Astrocyte (in vitro differentiated cells and primary cell): ENCODE data around the gene CHRNA10. TPM values are rescaled to one million over a fixed set of nuclear protein-coding genes. Genes with fewer than 3 reads are reported as not detected.
A peak's percentile ranks its signal among the peaks of the same experiment; 100 is the strongest.

Experiments
- DNase-seq: peaks from one replicate; pipeline ENCODE4 v3.0.0-alpha.2; 2010; ENCODE audit warnings: low read depth
- FAIRE-seq: peaks from 2 replicates; lab custom pipeline; 2011; peaks lifted over from hg19 to GRCh38; lab: Jason Lieb, UNC
- H2AFZ ChIP-seq: 2 replicates; pipeline ENCODE4 v1.6.0; 2012; ENCODE audit warnings: low read depth, low read length, inconsistent platforms
- H3K27ac ChIP-seq: 2 replicates; pipeline ENCODE4 v1.5.1; 2011; ENCODE audit warnings: low read depth, low read length, inconsistent platforms
- H3K27me3 ChIP-seq: 2 replicates; pipeline ENCODE4 v1.6.0; 2011; ENCODE audit warnings: low read length, inconsistent platforms; ENCODE audit not compliant: insufficient read depth
- H3K36me3 ChIP-seq: 2 replicates; pipeline ENCODE4 v1.5.1; 2011; ENCODE audit warnings: low read length, inconsistent platforms; ENCODE audit not compliant: insufficient read depth
- H3K4me1 ChIP-seq: 2 replicates; pipeline ENCODE4 v1.5.1; 2011; ENCODE audit warnings: low read length, inconsistent platforms; ENCODE audit not compliant: insufficient read depth
- H3K4me2 ChIP-seq: 2 replicates; pipeline ENCODE4 v1.6.0; 2012; ENCODE audit warnings: low read length, inconsistent platforms
- H3K4me3 ChIP-seq: 2 replicates; pipeline ENCODE4 v1.5.1; 2011; ENCODE audit warnings: low read depth, mild to moderate bottlenecking, low read length, inconsistent platforms; ENCODE audit not compliant: insufficient read depth
- H3K79me2 ChIP-seq: 2 replicates; pipeline ENCODE4 v1.6.0; 2012; ENCODE audit warnings: mild to moderate bottlenecking, low read length, inconsistent platforms; ENCODE audit not compliant: insufficient read depth
- H3K9ac ChIP-seq: 2 replicates; pipeline ENCODE4 v1.6.0; 2012; ENCODE audit warnings: mild to moderate bottlenecking, low read length, inconsistent platforms
- H3K9me3 ChIP-seq: 2 replicates; pipeline ENCODE4 v1.5.1; 2012; ENCODE audit warnings: low read depth, mild to moderate bottlenecking, low read length, inconsistent platforms; ENCODE audit not compliant: insufficient read depth
- H4K20me1 ChIP-seq: 2 replicates; pipeline ENCODE4 v1.6.0; 2012; ENCODE audit warnings: low read length, inconsistent platforms; ENCODE audit not compliant: insufficient read depth
- H3K27ac Mint-ChIP-seq: one replicate; pipeline ENCODE4 v1.8.0; 2021; ENCODE audit warnings: mild to moderate bottlenecking, mixed read lengths; ENCODE audit not compliant: unreplicated experiment
- H3K27me3 Mint-ChIP-seq: one replicate; pipeline ENCODE4 v1.8.0; 2021; ENCODE audit warnings: low read depth, mixed read lengths; ENCODE audit not compliant: unreplicated experiment
- H3K36me3 Mint-ChIP-seq: one replicate; pipeline ENCODE4 v1.8.0; 2021; ENCODE audit warnings: low read depth, mixed read lengths; ENCODE audit not compliant: unreplicated experiment
- H3K4me1 Mint-ChIP-seq: one replicate; pipeline ENCODE4 v1.8.0; 2021; ENCODE audit warnings: low read depth, mixed read lengths; ENCODE audit not compliant: unreplicated experiment
- H3K4me3 Mint-ChIP-seq: one replicate; pipeline ENCODE4 v1.8.0; 2021; ENCODE audit warnings: mild to moderate bottlenecking, moderate library complexity, mixed read lengths; ENCODE audit not compliant: unreplicated experiment
- H3K9me3 Mint-ChIP-seq: one replicate; pipeline ENCODE4 v1.8.0; 2021; ENCODE audit warnings: mild to moderate bottlenecking, mixed read lengths; ENCODE audit not compliant: unreplicated experiment
- EZH2 ChIP-seq: IDR thresholded peaks from 2 replicates; pipeline ENCODE4 v1.6.1; 2012; ENCODE audit warnings: mild to moderate bottlenecking, low read length, inconsistent platforms; ENCODE audit not compliant: insufficient read depth
- total RNA-seq: library from RNA; stranded (reverse); gene quantifications from 2 replicates; pipeline ENCODE4 v1.2.1, GENCODE V29; 2021
- TF ChIP-seq, protein P1 (sequence below): IDR thresholded peaks from 2 replicates; pipeline ENCODE4 v1.5.1; 2011; ENCODE audit warnings: low read depth, mild to moderate bottlenecking, inconsistent platforms, low read length, moderate library complexity; ENCODE audit not compliant: insufficient read depth

The CHRNA10 gene
- total RNA-seq, 1 donor from 2014 or later, result 1.5 TPM

DNA sequence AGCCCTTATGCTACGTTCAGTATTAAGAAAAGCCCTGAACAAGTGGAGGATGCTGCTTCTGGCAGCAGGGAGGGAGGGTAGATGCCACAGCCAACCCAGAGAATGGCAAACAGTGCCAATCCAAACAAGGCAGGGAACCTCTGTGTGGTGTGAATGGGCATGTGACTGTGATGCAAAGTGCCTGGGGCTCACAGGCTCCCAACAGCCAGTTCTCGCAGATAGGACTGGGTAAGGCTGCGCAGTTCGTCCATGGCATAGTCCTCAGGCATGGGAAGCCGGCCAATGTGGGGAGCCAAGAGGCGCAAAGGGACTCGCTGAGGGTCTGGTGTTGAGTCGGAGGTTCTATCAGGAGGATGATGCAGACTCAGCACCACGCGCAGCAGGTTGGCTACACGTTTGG is 4.8 kb upstream of the CHRNA10 start:
- Histone ChIP-seq H3K4me2 (no peak overlapping the region), H3K4me1 (peaks cover 9% of the 10 kb centered on the region), H3K36me3 (peaks cover 60% of the 10 kb centered on the region), H3K79me2 (no peaks in the 10 kb centered on the region), H3K27ac (no peak overlapping the region), H2AFZ (no peak overlapping the region), H3K27me3 (no peaks in the 10 kb centered on the region), H3K9me3 (no peaks in the 10 kb centered on the region), H4K20me1 (peaks cover 26% of the 10 kb centered on the region), H3K9ac (no peak overlapping the region), H3K4me3 (no peak overlapping the region)
- Mint-ChIP-seq H3K9me3 (no peaks in the 10 kb centered on the region), H3K27ac (no peak overlapping the region), H3K36me3 (peaks cover 35% of the 10 kb centered on the region), H3K4me3 (no peak overlapping the region), H3K27me3 (no peaks in the 10 kb centered on the region), H3K4me1 (peaks cover 9% of the 10 kb centered on the region)
- TF ChIP-seq, protein P1, sequence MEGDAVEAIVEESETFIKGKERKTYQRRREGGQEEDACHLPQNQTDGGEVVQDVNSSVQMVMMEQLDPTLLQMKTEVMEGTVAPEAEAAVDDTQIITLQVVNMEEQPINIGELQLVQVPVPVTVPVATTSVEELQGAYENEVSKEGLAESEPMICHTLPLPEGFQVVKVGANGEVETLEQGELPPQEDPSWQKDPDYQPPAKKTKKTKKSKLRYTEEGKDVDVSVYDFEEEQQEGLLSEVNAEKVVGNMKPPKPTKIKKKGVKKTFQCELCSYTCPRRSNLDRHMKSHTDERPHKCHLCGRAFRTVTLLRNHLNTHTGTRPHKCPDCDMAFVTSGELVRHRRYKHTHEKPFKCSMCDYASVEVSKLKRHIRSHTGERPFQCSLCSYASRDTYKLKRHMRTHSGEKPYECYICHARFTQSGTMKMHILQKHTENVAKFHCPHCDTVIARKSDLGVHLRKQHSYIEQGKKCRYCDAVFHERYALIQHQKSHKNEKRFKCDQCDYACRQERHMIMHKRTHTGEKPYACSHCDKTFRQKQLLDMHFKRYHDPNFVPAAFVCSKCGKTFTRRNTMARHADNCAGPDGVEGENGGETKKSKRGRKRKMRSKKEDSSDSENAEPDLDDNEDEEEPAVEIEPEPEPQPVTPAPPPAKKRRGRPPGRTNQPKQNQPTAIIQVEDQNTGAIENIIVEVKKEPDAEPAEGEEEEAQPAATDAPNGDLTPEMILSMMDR, result no peak
- TF ChIP-seq EZH2, result no peak
- DNase-seq (no peak), FAIRE-seq (no peak)

DNA sequence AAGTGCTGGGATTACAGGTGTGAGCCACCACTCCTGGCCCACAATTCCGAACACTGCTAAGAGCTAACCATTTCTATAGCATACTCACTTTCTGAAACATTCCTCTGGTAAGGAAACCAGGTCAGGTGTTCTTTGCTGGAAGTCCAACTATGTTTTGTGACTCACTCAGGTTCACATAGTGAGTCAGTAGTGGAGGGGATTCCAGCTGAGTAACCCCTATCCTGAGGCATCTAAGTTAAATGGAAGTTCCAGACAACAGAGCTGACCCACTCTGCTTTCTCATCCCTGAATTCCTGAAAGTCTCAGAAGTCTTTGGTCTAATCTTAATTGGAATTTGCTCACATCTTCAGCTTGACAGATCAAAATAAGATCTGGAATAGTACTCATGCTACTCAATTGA is 3.0 kb upstream of the CHRNA10 start:
- peak overlapping the region; percentile 86 for H3K27ac Mint-ChIP-seq
- peaks cover 38% of the 10 kb centered on the region for H3K36me3 Mint-ChIP-seq
- H3K4me2 ChIP-seq, result peak overlapping the region; percentile 48
- peaks cover 54% of the 10 kb centered on the region for H3K36me3 ChIP-seq
- TF ChIP-seq EZH2, result no peak
- TF ChIP-seq, protein P1, result no peak
- FAIRE-seq, result peak; percentile 66
- H3K9me3 Mint-ChIP-seq, result peaks cover 1% of the 10 kb centered on the region
- no peaks in the 10 kb centered on the region for H3K27me3 Mint-ChIP-seq
- H3K27me3 ChIP-seq, result no peaks in the 10 kb centered on the region
- no peak overlapping the region for H2AFZ ChIP-seq
- peaks cover 26% of the 10 kb centered on the region for H4K20me1 ChIP-seq
- H3K4me1 ChIP-seq, result peaks cover 9% of the 10 kb centered on the region
- H3K9me3 ChIP-seq, result no peaks in the 10 kb centered on the region
- no peak overlapping the region for H3K4me3 ChIP-seq
- DNase-seq, result peak; percentile 89
- H3K27ac ChIP-seq, result peak overlapping the region; percentile 72
- H3K4me3 Mint-ChIP-seq, result no peak overlapping the region
- H3K4me1 Mint-ChIP-seq, result peaks cover 9% of the 10 kb centered on the region
- H3K9ac ChIP-seq, result peak overlapping the region; percentile 36
- no peaks in the 10 kb centered on the region for H3K79me2 ChIP-seq

DNA sequence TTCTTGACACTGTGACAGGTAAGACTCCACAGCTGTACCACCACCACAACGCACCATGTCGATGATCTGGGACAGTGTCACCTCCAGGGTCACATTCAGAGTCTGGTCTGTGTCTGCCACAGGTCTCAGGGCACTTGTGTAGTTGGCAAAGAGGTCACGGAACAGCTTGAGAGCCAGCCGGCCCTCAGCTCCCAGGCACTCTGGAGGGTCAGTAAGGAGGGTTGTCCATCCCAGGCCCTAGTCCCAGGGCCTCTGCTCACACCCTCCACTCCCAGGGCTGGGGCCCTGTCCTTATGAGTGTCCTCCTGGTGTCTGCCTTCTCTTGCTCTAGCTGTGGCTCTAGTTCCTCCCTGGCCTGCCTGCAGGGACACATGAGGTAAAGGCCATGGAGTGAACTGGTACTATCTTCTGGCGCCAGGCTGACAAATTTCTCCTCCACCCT is 1.4 kb downstream of the CHRNA10 start:
- no peak overlapping the region for H2AFZ ChIP-seq
- DNase-seq (no peak), FAIRE-seq (no peak)
- H4K20me1 ChIP-seq, result peaks cover 18% of the 10 kb centered on the region
- peaks cover 21% of the 10 kb centered on the region for H3K36me3 ChIP-seq
- H3K4me1 ChIP-seq, result peaks cover 8% of the 10 kb centered on the region
- Mint-ChIP-seq H3K9me3 (peaks cover 4% of the 10 kb centered on the region), H3K4me1 (peaks cover 8% of the 10 kb centered on the region), H3K27ac (no peak overlapping the region), H3K36me3 (peaks cover 48% of the 10 kb centered on the region), H3K4me3 (no peak overlapping the region), H3K27me3 (no peaks in the 10 kb centered on the region)
- TF ChIP-seq, protein P1, result no peak
- no peak for TF ChIP-seq EZH2
- no peak overlapping the region for H3K4me2 ChIP-seq
- no peak overlapping the region for H3K27ac ChIP-seq
- no peaks in the 10 kb centered on the region for H3K9me3 ChIP-seq
- no peaks in the 10 kb centered on the region for H3K79me2 ChIP-seq
- H3K27me3 ChIP-seq, result no peaks in the 10 kb centered on the region
- H3K9ac ChIP-seq, result no peak overlapping the region
- H3K4me3 ChIP-seq, result no peak overlapping the region
